Measurements from ENCODE around the gene CMC4. TPM values are rescaled to one million over a fixed set of nuclear protein-coding genes. Genes with fewer than 3 reads are reported as not detected.

CMC4 gene
- total and polyA plus RNA-seq, 4 donors = 4.3 to 15.7 (median 8.4) TPM

GRCh38 chrX:155112171-155112570 lies 41.2 kb upstream of the CMC4 start:
- Histone ChIP-seq H3K9me3 (ENCODE audit: control insufficient read depth in 4 of 4, insufficient read depth in 3 of 4, low read length in 3 of 4) (peaks cover 0 to 3% (median 0%) of the 10 kb centered on the region in 4 donors), H3K27me3 (ENCODE audit: control insufficient read depth in 3 of 3, insufficient read depth in 3 of 3, low read length in 2 of 3) (no peaks in the 10 kb centered on the region), H3K4me3 (no peak overlapping the region), H3K4me1 (ENCODE audit: control insufficient read depth in 5 of 5, insufficient read depth in 5 of 5, low read length in 5 of 5) (peaks cover 0 to 1% (median 0%) of the 10 kb centered on the region in 5 donors), H3K27ac (ENCODE audit: low read depth in 1 of 2, low read length in 1 of 2) (no peak overlapping the region), H3K36me3 (ENCODE audit: control insufficient read depth in 4 of 4, insufficient read depth in 4 of 4, low read length in 4 of 4) (peaks cover 0 to 6% (median 2%) of the 10 kb centered on the region in 4 donors), H3K9ac (ENCODE audit: insufficient read depth in 1 of 2, low read length in 2 of 2) (no peak overlapping the region)
- 78 to 81% methylated on average over 3 of the region's 3 CpGs for WGBS, 2 donors
- TF ChIP-seq, protein P1, sequence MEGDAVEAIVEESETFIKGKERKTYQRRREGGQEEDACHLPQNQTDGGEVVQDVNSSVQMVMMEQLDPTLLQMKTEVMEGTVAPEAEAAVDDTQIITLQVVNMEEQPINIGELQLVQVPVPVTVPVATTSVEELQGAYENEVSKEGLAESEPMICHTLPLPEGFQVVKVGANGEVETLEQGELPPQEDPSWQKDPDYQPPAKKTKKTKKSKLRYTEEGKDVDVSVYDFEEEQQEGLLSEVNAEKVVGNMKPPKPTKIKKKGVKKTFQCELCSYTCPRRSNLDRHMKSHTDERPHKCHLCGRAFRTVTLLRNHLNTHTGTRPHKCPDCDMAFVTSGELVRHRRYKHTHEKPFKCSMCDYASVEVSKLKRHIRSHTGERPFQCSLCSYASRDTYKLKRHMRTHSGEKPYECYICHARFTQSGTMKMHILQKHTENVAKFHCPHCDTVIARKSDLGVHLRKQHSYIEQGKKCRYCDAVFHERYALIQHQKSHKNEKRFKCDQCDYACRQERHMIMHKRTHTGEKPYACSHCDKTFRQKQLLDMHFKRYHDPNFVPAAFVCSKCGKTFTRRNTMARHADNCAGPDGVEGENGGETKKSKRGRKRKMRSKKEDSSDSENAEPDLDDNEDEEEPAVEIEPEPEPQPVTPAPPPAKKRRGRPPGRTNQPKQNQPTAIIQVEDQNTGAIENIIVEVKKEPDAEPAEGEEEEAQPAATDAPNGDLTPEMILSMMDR (IDR thresholded peaks at IDR 0.05; ENCODE audit: control extremely low read depth, extremely low read depth) = no peak
- ATAC-seq (ENCODE audit: insufficient read depth, low FRiP score) = no peak
- no peak for DNase-seq

- no peak for ATAC-seq (ENCODE audit: insufficient read depth, low FRiP score)
- no peak for DNase-seq
- Histone ChIP-seq H3K4me1 (ENCODE audit: control insufficient read depth in 5 of 5, insufficient read depth in 5 of 5, low read length in 5 of 5) (no peaks in the 10 kb centered on the region), H3K9ac (ENCODE audit: insufficient read depth in 1 of 2, low read length in 2 of 2) (no peak overlapping the region), H3K27me3 (ENCODE audit: control insufficient read depth in 3 of 3, insufficient read depth in 3 of 3, low read length in 2 of 3) (no peaks in the 10 kb centered on the region), H3K4me3 (no peak overlapping the region), H3K36me3 (ENCODE audit: control insufficient read depth in 4 of 4, insufficient read depth in 4 of 4, low read length in 4 of 4) (peaks cover 0 to 2% (median 2%) of the 10 kb centered on the region in 4 donors), H3K27ac (ENCODE audit: low read depth in 1 of 2, low read length in 1 of 2) (no peak overlapping the region), H3K9me3 (ENCODE audit: control insufficient read depth in 4 of 4, insufficient read depth in 3 of 4, low read length in 3 of 4) (peaks cover 0 to 3% (median 0%) of the 10 kb centered on the region in 4 donors)
- TF ChIP-seq, protein P1 (IDR thresholded peaks at IDR 0.05; ENCODE audit: control extremely low read depth, extremely low read depth) = no peak
Observed at GRCh38 chrX:155108427-155108826, 37.5 kb upstream of the CMC4 start.

DNA sequence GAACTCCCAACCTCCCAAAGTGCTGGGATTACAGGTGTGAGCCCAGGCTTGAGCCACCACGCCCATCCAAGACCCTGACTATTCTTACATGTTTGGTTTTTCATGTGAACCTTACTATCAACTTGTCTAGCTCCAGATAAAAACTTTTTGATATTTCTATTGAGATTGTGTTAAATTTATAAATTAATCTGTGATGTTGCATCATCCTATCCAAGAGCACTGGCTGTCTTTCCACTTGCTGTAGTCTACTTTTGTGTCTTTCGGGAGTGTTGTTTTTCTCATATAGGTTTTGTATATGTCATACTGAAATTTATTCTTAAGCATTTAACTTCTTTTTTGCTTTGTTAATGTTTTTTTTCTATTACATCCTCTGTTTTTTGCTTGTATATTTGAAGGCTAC lies 35.0 kb upstream of the CMC4 start:
- Histone ChIP-seq H3K27me3 (ENCODE audit: control insufficient read depth in 3 of 3, insufficient read depth in 3 of 3, low read length in 2 of 3) (no peaks in the 10 kb centered on the region), H3K27ac (ENCODE audit: low read depth in 1 of 2, low read length in 1 of 2) (no peak overlapping the region), H3K9ac (ENCODE audit: insufficient read depth in 1 of 2, low read length in 2 of 2) (no peak overlapping the region), H3K4me1 (ENCODE audit: control insufficient read depth in 5 of 5, insufficient read depth in 5 of 5, low read length in 5 of 5) (no peaks in the 10 kb centered on the region), H3K36me3 (ENCODE audit: control insufficient read depth in 4 of 4, insufficient read depth in 4 of 4, low read length in 4 of 4) (peaks cover 0 to 2% (median under 1%) of the 10 kb centered on the region in 4 donors), H3K9me3 (ENCODE audit: control insufficient read depth in 4 of 4, insufficient read depth in 3 of 4, low read length in 3 of 4) (no peaks in the 10 kb centered on the region), H3K4me3 (no peak overlapping the region)
- TF ChIP-seq, protein P1 (IDR thresholded peaks at IDR 0.05; ENCODE audit: control extremely low read depth, extremely low read depth) = no peak
- WGBS, 2 donors = 84 to 97% methylated on average over 2 of the region's 2 CpGs
- DNase-seq = no peak
- no peak for ATAC-seq (ENCODE audit: insufficient read depth, low FRiP score)

GRCh38 chrX:155094468-155095061 lies 23.6 kb upstream of the CMC4 start:
- Histone ChIP-seq H3K9ac (ENCODE audit: insufficient read depth in 1 of 2, low read length in 2 of 2) (no peak overlapping the region), H3K27ac (ENCODE audit: low read depth in 1 of 2, low read length in 1 of 2) (no peak overlapping the region), H3K36me3 (ENCODE audit: control insufficient read depth in 4 of 4, insufficient read depth in 4 of 4, low read length in 4 of 4) (peaks cover 0 to 6% (median 3%) of the 10 kb centered on the region in 4 donors), H3K9me3 (ENCODE audit: control insufficient read depth in 4 of 4, insufficient read depth in 3 of 4, low read length in 3 of 4) (no peaks in the 10 kb centered on the region), H3K4me1 (ENCODE audit: control insufficient read depth in 5 of 5, insufficient read depth in 5 of 5, low read length in 5 of 5) (no peaks in the 10 kb centered on the region), H3K27me3 (ENCODE audit: control insufficient read depth in 3 of 3, insufficient read depth in 3 of 3, low read length in 2 of 3) (no peaks in the 10 kb centered on the region), H3K4me3 (no peak overlapping the region)
- 41 to 49% methylated on average over 4 of the region's 4 CpGs for WGBS, 2 donors
- ATAC-seq (ENCODE audit: insufficient read depth, low FRiP score) = no peak
- peak in 2 of 3 donors; percentile 40 to 44 for DNase-seq
- TF ChIP-seq, protein P1 (IDR thresholded peaks at IDR 0.05; ENCODE audit: control extremely low read depth, extremely low read depth) = peak; percentile 22
